NOMO-1 (cell line): ENCODE measurements around the gene C1orf21.

Experiments
- DNase-seq, 2 experiments: peaks; one replicate each; lab custom pipeline; 2025; ENCODE audit not compliant: unreplicated experiment in 2 of 2; lab: John Stamatoyannopoulos, UW

Gene C1orf21

GRCh38 chr1:184408580-184408979 lies 21.8 kb downstream of the C1orf21 start:
- no peak for DNase-seq

- no peak for DNase-seq
These were observed 22.2 kb downstream of the C1orf21 start for GRCh38 chr1:184409011-184409410.

- DNase-seq, result no peak
These were observed 25.6 kb downstream of the C1orf21 start for GRCh38 chr1:184412472-184412871.

GRCh38 chr1:184416481-184416880 lies 29.7 kb downstream of the C1orf21 start:
- DNase-seq, result no peak

GRCh38 chr1:184416946-184417345 lies 30.1 kb downstream of the C1orf21 start:
- no peak for DNase-seq

- DNase-seq, result no peak
These were observed 31.1 kb downstream of the C1orf21 start for GRCh38 chr1:184417916-184418315.

GRCh38 chr1:184418652-184419349 lies 32.0 kb downstream of the C1orf21 start:
- DNase-seq, result peak; percentile 19 to 48

GRCh38 chr1:184419350-184420161 lies 32.7 kb downstream of the C1orf21 start:
- DNase-seq, result no peak

- DNase-seq, result no peak
These were observed 35.8 kb downstream of the C1orf21 start for GRCh38 chr1:184422490-184423233.

- no peak for DNase-seq
These were observed 36.8 kb downstream of the C1orf21 start for GRCh38 chr1:184423649-184424048.

GRCh38 chr1:184424157-184424556 lies 37.3 kb downstream of the C1orf21 start:
- DNase-seq, result no peak

- DNase-seq, result no peak
These were observed 38.1 kb downstream of the C1orf21 start for GRCh38 chr1:184424945-184425344.

GRCh38 chr1:184425449-184426277 lies 38.8 kb downstream of the C1orf21 start:
- no peak for DNase-seq

GRCh38 chr1:184426278-184426674 lies 39.4 kb downstream of the C1orf21 start:
- no peak for DNase-seq

GRCh38 chr1:184427722-184428121 lies 40.9 kb downstream of the C1orf21 start:
- no peak for DNase-seq

- no peak for DNase-seq
These were observed 41.8 kb downstream of the C1orf21 start for GRCh38 chr1:184428604-184429003.

- no peak for DNase-seq
These were observed 42.5 kb downstream of the C1orf21 start for GRCh38 chr1:184429335-184429734.

- DNase-seq, result no peak
These were observed 47.2 kb downstream of the C1orf21 start for GRCh38 chr1:184433956-184434502.

- DNase-seq, result no peak
These were observed 50.5 kb downstream of the C1orf21 start for GRCh38 chr1:184437291-184437690.

- no peak for DNase-seq
These were observed 51.5 kb downstream of the C1orf21 start for GRCh38 chr1:184438363-184438762.
